Activated CD8-positive, alpha-beta T cell treated with anti-CD3 and anti-CD28 coated beads, Interleukin-2, amount 10 ng/mL, durations not matched to agents 7 days and 5 days (primary cell): ENCODE data around the gene IL18R1. TPM values are rescaled to one million over a fixed set of nuclear protein-coding genes. Genes with fewer than 3 reads are reported as not detected.

Experiments used
- ATAC-seq: fragments of 150-1000 bp; cut with Tn5 transposase; one replicate; pipeline ENCODE4 v1.10.0; 2021; ENCODE audit warnings: moderate library complexity
- CTCF ChIA-PET: fragments of 350-600 bp; sonication (Branson Sonifier 250); formaldehyde crosslinking; loops from one replicate; lab custom pipeline; 2021; ENCODE audit warnings: antibody characterized with exemption; lab: Charles Lee
- POLR2A ChIA-PET: fragments of 350-600 bp; sonication (Branson Sonifier 250); formaldehyde crosslinking; loops from one replicate; lab custom pipeline; 2021; ENCODE audit warnings: antibody characterized with exemption; lab: Charles Lee
- DNase-seq: peaks from one replicate; pipeline ENCODE4 v3.0.0-alpha.2; 2020
- H3K27ac Mint-ChIP-seq: one replicate; pipeline ENCODE4 v1.8.0; 2021; ENCODE audit warnings: mild to moderate bottlenecking, mixed read lengths
- H3K27me3 Mint-ChIP-seq: one replicate; pipeline ENCODE4 v1.8.0; 2021; ENCODE audit warnings: low read depth, mixed read lengths
- H3K36me3 Mint-ChIP-seq: one replicate; pipeline ENCODE4 v1.8.0; 2021; ENCODE audit warnings: low read depth, mixed read lengths
- H3K4me1 Mint-ChIP-seq: one replicate; pipeline ENCODE4 v1.8.0; 2021; ENCODE audit warnings: low read depth, mixed read lengths
- H3K4me3 Mint-ChIP-seq: one replicate; pipeline ENCODE4 v1.8.0; 2021; ENCODE audit warnings: mild to moderate bottlenecking, mixed read lengths
- H3K9me3 Mint-ChIP-seq: one replicate; pipeline ENCODE4 v1.8.0; 2022; ENCODE audit warnings: mixed read lengths; ENCODE audit not compliant: insufficient read depth
- total RNA-seq, 2 experiments: library from RNA; stranded (reverse); gene quantifications; one replicate each; pipeline ENCODE4 v1.2.3, GENCODE V29; 2021

IL18R1 gene
- total RNA-seq, 2 experiments from 2014 or later, result 50.2 to 53.1 TPM

DNA sequence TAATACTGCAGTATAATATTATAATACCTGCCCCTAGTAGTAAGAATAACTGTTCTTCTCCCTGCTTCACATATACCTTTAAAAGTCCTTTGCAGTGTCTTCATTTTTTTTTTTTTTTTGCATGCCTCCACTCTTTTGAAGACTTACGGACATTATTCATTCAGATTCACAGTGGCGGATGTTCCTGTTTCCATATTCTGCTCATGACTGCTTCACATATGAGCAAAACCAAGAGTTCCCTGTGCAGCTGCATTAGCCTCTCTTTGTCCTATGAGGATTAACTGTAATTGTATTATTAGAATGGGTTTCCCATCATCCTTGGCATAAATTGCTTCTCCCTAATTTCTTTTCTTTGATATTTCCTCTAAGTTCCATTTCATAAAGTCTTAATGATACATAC is 80.1 kb downstream of the IL18R1 start:
- Mint-ChIP-seq H3K36me3 (peaks cover 54% of the 10 kb centered on the region), H3K9me3 (no peaks in the 10 kb centered on the region), H3K4me3 (no peak overlapping the region), H3K27me3 (no peaks in the 10 kb centered on the region), H3K4me1 (peaks cover 46% of the 10 kb centered on the region), H3K27ac (peak overlapping the region; percentile 22)
- ChIA-PET CTCF (interaction anchor here (1.0 to 4.7 kb wide), 4 partner anchors 8 to 195 kb away, joined by 5 to 25 read pairs (median 11); partner anchors contain the start of gene IL18R1), POLR2A (no interaction called here)
- DNase-seq, result no peak
- no peak for ATAC-seq

DNA sequence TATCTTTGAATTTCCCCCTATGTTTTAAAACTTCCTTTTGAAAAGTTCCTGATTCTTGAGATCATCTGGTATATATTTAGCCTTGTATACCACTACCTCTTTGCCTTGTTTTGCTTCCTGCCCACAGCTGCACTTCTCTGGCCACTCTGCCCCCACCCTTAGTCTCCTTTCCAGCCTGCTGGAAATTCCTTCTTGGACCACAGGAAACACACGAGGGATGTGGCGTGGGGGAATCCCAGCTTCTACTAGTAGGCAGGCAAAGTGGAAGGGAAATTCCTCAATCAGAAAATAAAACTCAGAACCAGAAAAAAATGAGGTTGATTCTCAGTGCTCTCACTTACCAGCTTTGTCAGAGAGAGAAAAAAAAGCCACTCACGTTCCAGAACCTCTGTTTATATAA is 80.7 kb downstream of the IL18R1 start:
- no peak for DNase-seq
- no peaks in the 10 kb centered on the region for H3K9me3 Mint-ChIP-seq
- H3K27ac Mint-ChIP-seq, result peak overlapping the region; percentile 47
- peak; percentile 19 for ATAC-seq
- POLR2A ChIA-PET, result no interaction called here
- no peaks in the 10 kb centered on the region for H3K27me3 Mint-ChIP-seq
- H3K36me3 Mint-ChIP-seq, result peaks cover 50% of the 10 kb centered on the region
- peaks cover 45% of the 10 kb centered on the region for H3K4me1 Mint-ChIP-seq
- CTCF ChIA-PET, result interaction anchor here (1.1 to 4.0 kb wide), 4 partner anchors 10 to 416 kb away, joined by 4 to 24 read pairs (median 9); no protein-coding TSS in a partner anchor
- no peak overlapping the region for H3K4me3 Mint-ChIP-seq

DNA sequence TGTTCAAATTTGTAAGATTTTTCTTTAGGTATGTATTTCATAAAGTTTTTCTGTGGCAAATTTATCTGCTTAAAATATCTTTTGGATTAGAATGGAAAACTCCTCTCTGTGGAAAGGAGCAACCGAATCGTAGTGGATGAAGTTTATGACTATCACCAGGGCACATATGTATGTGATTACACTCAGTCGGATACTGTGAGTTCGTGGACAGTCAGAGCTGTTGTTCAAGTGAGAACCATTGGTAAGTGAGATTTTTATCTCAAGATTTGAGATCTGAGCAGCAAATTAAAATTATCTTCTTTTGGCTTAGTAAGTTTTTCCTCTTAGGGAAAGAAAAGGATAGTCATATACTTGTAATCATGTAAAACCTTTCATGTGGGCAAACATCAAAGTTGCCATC is 81.5 kb downstream of the IL18R1 start:
- H3K27ac Mint-ChIP-seq, result no peak overlapping the region
- no peak overlapping the region for H3K4me3 Mint-ChIP-seq
- no peak for ATAC-seq
- no peaks in the 10 kb centered on the region for H3K27me3 Mint-ChIP-seq
- CTCF ChIA-PET, result interaction anchor here (0.7 to 4.0 kb wide), 5 partner anchors 10 to 416 kb away, joined by 3 to 24 read pairs (median 8); no protein-coding TSS in a partner anchor
- DNase-seq, result no peak
- peaks cover 39% of the 10 kb centered on the region for H3K4me1 Mint-ChIP-seq
- H3K36me3 Mint-ChIP-seq, result peaks cover 44% of the 10 kb centered on the region
- no peaks in the 10 kb centered on the region for H3K9me3 Mint-ChIP-seq
- POLR2A ChIA-PET, result no interaction called here

DNA sequence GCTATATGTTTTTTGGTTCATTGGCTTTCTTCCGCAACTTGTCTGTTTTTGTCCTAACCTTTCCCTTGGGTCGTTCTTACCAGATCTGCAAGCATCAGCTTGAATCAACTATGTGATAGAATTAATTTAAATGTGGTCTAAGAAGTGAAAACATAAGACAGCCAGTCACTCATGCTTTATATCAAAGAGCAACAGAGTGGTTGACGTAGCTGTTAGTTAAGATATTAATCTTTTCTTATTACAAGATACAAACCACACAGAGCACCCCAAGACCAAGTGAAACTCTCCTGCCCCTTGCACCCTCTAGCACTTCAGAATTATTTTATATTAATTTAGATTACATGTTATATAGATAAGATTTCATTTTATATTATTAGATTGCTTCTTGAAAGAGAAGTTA is 82.5 kb downstream of the IL18R1 start:
- no peak for ATAC-seq
- no peaks in the 10 kb centered on the region for H3K9me3 Mint-ChIP-seq
- POLR2A ChIA-PET, result no interaction called here

DNA sequence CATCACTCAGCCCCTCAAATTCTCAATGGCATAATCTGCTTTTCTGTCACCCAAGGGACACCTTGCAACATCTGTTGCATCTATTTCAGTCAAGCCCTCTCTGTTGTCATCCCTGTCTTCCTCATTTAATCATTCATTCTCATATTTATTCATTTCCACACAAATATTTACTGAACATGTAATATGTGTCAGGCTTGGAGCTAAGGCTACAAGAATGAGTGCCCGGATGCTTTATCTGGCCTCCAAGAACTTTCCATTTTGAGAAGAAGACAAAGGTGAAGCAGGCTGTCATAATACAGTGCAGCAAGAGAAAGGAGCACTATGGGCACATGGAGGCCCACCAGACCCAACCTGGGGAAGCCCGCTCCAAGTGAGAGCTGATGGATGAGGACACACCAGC is 83.0 kb downstream of the IL18R1 start:
- H3K27me3 Mint-ChIP-seq, result no peaks in the 10 kb centered on the region
- POLR2A ChIA-PET, result no interaction called here
- no peak for ATAC-seq
- H3K36me3 Mint-ChIP-seq, result peaks cover 36% of the 10 kb centered on the region
- H3K9me3 Mint-ChIP-seq, result no peaks in the 10 kb centered on the region
- no peak overlapping the region for H3K27ac Mint-ChIP-seq
- CTCF ChIA-PET, result interaction anchor here (0.6 to 4.0 kb wide), 6 partner anchors 70 to 607 kb away, joined by 3 to 24 read pairs (median 4); no protein-coding TSS in a partner anchor
- no peak overlapping the region for H3K4me3 Mint-ChIP-seq
- DNase-seq, result no peak
- H3K4me1 Mint-ChIP-seq, result peaks cover 42% of the 10 kb centered on the region

More for the DNA sequence above, 82.5 kb downstream of the IL18R1 start:
- Mint-ChIP-seq H3K4me1 (peaks cover 38% of the 10 kb centered on the region), H3K36me3 (peaks cover 39% of the 10 kb centered on the region), H3K27ac (no peak overlapping the region), H3K4me3 (no peak overlapping the region), H3K27me3 (no peaks in the 10 kb centered on the region)
- no peak for DNase-seq
- CTCF ChIA-PET, result interaction anchor here (0.6 to 4.0 kb wide), 6 partner anchors 70 to 607 kb away, joined by 3 to 24 read pairs (median 4); no protein-coding TSS in a partner anchor

DNA sequence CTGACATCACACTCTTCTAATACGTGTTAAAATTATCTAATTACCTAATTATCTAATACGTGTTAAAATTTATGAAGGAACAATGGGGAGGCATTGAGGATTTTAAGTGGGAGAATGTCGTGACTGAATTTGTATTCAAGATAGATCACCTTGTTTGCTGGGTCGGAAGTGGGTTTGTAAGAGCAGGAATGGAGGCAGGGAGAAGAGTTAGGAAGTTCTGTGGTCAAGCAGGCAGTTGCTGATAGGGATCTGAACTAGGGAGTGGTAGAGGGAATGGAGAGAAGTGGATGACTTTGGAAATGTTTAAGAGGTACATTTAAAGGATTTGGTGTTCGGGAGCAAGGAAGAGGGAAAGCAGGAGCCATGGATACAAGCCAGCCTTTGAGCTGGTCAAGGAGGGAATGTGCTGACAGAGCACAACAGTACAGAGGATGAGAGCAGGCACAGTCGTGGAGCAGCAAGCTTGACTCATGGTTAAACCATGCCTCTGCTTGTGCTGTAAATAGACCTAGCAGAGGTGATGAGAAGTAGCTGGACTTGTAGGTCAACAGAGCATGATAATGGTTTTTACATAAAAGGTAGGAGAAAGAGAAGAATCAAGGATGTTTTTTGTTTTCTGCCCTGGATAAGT is 83.6 kb downstream of the IL18R1 start:
- Mint-ChIP-seq H3K36me3 (peaks cover 30% of the 10 kb centered on the region), H3K27me3 (no peaks in the 10 kb centered on the region), H3K27ac (no peak overlapping the region), H3K9me3 (no peaks in the 10 kb centered on the region), H3K4me1 (peaks cover 38% of the 10 kb centered on the region), H3K4me3 (no peak overlapping the region)
- DNase-seq (no peak), ATAC-seq (no peak)
- POLR2A ChIA-PET, result no interaction called here
- CTCF ChIA-PET, result interaction anchor here (0.7 to 4.0 kb wide), 6 partner anchors 71 to 555 kb away, joined by 3 to 24 read pairs (median 4); no protein-coding TSS in a partner anchor

DNA sequence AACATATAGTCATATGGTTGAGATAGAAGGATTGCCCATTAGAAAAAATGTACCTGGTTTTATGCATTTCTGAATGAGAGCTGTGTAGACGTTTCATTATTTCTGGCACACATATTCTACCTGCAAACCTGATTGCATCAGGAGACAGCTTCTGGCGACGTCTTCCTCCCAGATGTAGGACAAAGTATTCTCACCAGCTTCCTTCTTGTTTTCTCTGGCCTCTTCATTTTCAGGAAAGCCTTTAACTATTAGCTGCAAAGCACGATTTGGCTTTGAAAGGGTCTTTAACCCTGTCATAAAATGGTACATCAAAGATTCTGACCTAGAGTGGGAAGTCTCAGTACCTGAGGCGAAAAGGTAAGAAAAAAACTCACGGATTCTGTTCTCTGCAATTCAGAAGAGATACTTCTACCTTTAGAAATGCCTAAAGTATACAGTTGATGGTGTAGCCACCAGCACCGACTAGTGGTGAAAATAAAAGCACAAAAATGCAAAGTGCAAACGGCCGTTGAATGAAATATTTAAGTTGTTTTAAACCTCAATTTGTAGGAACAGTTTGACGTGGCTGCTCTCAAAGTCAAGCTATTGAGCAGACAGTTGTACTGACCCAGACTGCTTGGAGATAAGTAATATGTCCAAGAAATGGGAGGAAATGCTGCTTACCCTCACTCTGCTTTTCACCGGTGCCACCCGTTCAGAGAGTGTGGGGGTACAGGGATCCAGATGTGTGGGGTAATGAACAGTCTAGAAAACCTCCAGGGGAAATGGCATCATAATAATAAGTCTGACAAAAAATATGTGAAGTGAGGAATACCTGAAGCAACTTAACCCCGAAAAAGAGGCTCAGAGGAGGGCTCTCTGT is 87.6 kb downstream of the IL18R1 start:
- H3K27ac Mint-ChIP-seq, result peak overlapping the region; percentile 65
- ATAC-seq (peak; percentile 83), DNase-seq (peak; percentile 72)
- H3K36me3 Mint-ChIP-seq, result peaks cover 28% of the 10 kb centered on the region
- ChIA-PET POLR2A (interaction anchor here (0.9 to 1.5 kb wide), 4 partner anchors 14 to 203 kb away, joined by 3 to 5 read pairs (median 3); no protein-coding TSS in a partner anchor), CTCF (interaction anchor here (0.6 to 3.9 kb wide), 61 partner anchors 10 to 1036 kb away, joined by 3 to 67 read pairs (median 5); partner anchors contain the start of genes IL18R1 and IL18RAP)
- no peaks in the 10 kb centered on the region for H3K27me3 Mint-ChIP-seq
- H3K4me3 Mint-ChIP-seq, result peak overlapping the region; percentile 41
- H3K4me1 Mint-ChIP-seq, result peaks cover 12% of the 10 kb centered on the region
- no peaks in the 10 kb centered on the region for H3K9me3 Mint-ChIP-seq

DNA sequence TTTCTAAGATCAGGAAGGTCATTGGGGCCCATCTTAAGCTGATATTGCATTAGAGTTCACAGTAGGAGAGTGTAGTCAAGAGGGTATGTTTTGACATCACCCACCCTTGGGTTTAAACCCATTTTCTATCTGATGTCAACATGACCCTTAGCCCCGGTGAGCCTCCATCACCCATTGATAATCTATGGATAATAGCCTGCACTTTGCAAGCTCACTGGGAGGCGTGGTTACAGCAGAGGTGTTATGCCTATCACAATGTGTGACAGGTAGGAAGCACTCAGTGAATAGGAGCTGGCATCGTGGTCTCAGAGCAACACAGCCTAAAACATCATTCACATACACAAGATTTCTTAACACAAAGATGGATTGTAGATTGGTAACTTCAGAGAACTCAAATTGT is 88.6 kb downstream of the IL18R1 start:
- Mint-ChIP-seq H3K36me3 (peaks cover 28% of the 10 kb centered on the region), H3K27me3 (no peaks in the 10 kb centered on the region), H3K27ac (no peak overlapping the region), H3K9me3 (no peaks in the 10 kb centered on the region), H3K4me3 (no peak overlapping the region), H3K4me1 (peaks cover 17% of the 10 kb centered on the region)
- DNase-seq (no peak), ATAC-seq (no peak)
- CTCF ChIA-PET, result interaction anchor here (0.7 to 3.9 kb wide), 38 partner anchors 10 to 560 kb away, joined by 3 to 67 read pairs (median 7); partner anchors contain the start of genes IL18R1 and IL18RAP
- POLR2A ChIA-PET, result interaction anchor here (0.7 to 1.0 kb wide), 2 partner anchors 204 kb away, joined by 3 to 4 read pairs; no protein-coding TSS in a partner anchor

DNA sequence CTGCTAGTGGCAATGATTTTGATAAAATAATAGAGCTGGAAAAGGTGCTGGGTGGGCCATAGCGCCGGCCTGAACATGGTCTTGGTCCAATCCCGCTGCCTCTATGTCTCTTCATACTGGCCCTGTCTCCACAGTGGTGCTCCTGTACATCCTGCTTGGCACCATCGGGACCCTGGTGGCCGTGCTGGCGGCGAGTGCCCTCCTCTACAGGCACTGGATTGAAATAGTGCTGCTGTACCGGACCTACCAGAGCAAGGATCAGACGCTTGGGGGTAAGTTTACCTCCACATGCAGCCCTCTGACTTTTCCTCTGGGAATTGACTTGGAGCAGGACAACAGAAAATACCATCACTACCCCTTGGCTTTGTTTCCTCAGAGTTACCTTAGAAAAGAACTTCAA is 91.3 kb downstream of the IL18R1 start:
- ATAC-seq (no peak), DNase-seq (no peak)
- no peaks in the 10 kb centered on the region for H3K9me3 Mint-ChIP-seq
- no peak overlapping the region for H3K27ac Mint-ChIP-seq
- no peak overlapping the region for H3K4me3 Mint-ChIP-seq
- no peaks in the 10 kb centered on the region for H3K27me3 Mint-ChIP-seq
- POLR2A ChIA-PET, result interaction anchor here (0.7 kb wide), 1 partner anchor 429 kb away, joined by 3 read pairs; no protein-coding TSS in a partner anchor
- CTCF ChIA-PET, result interaction anchor here (0.9 to 2.8 kb wide), 3 partner anchors 91 to 206 kb away, joined by 3 to 25 read pairs (median 4); partner anchors contain the start of gene IL18R1
- peaks cover 18% of the 10 kb centered on the region for H3K4me1 Mint-ChIP-seq
- peaks cover 43% of the 10 kb centered on the region for H3K36me3 Mint-ChIP-seq
